Fibroblast of villous mesenchyme (primary cell): ENCODE results near the gene DRC3. TPM values are rescaled to one million over a fixed set of nuclear protein-coding genes. Genes with fewer than 3 reads are reported as not detected.
"Not testable (repeated sequence)": the region's sequence is repeated elsewhere in the genome, so short reads cannot be mapped to it uniquely, and the experiment has no call there.

ENCODE experiments used
- DNase-seq: peaks from one replicate; pipeline ENCODE4 v3.0.0-alpha.2; 2010; ENCODE audit warnings: low read depth
- H3K4me3 ChIP-seq: 2 replicates; pipeline ENCODE4 v1.5.1; 2011; ENCODE audit warnings: low read depth, mild to moderate bottlenecking, low read length
- CTCF ChIP-seq: IDR thresholded peaks from 2 replicates; pipeline ENCODE4 v1.5.1; 2012; ENCODE audit warnings: low read depth, mild to moderate bottlenecking, low read length; ENCODE audit not compliant: insufficient read depth
- total RNA-seq: library from RNA; depleted of rRNA; stranded (reverse); fragments of >200 nt; gene quantifications from 2 replicates; pipeline ENCODE4 v1.2.3, GENCODE V29; 2012

Gene DRC3
- total RNA-seq, 1 donor: under 0.01 TPM

GRCh38 chr17:17989618-17990017, 17.0 kb downstream of the DRC3 start:
- DNase-seq: no peak
- no peak for TF ChIP-seq CTCF
- H3K4me3 ChIP-seq: no peak overlapping the region

DNA sequence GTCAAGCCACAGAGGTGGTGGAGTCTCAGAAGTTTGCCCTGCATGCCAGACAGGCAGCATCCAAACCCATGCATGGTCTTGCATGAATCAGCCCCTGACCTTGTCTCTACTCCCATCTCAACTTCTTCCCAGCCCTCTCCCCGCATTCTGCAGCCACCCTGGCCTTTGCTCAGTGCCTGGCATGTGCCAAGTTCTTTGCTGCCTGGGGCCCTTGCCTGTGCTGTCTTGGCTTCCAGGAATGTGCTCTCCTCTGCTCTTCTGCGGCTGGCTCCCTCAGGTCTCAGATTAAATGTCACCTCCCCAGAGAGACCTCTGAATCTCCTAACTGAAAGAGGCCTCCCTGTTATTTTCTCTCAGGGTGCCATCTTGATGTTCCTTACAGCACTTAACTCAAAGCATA, 17.6 kb downstream of the DRC3 start:
- no peak for DNase-seq
- no peak for TF ChIP-seq CTCF
- no peak overlapping the region for H3K4me3 ChIP-seq

GRCh38 chr17:17993366-17993765, 20.7 kb downstream of the DRC3 start:
- no peak overlapping the region for H3K4me3 ChIP-seq
- no peak for DNase-seq
- TF ChIP-seq CTCF: no peak

DNA sequence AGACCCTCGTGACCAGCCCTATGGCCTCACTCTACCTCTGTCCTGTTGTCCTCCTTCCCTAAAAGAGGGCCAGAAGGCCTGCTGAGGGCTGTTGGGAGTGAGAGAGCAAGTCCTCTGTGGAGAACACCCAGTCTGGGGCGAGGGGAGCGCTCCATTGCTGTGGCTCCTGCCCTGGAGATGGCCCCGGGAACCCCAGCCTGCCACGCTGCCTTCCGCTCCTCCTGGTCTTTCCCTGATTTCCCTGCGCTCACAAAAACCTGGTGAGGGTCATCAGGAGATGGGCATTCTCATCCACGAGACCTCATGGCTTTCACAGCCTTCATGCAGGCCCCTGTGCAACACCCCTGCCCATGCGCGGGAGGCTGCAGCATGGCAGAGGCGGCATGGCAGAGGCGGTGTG, 21.2 kb downstream of the DRC3 start:
- DNase-seq: no peak
- TF ChIP-seq CTCF: no peak

DNA sequence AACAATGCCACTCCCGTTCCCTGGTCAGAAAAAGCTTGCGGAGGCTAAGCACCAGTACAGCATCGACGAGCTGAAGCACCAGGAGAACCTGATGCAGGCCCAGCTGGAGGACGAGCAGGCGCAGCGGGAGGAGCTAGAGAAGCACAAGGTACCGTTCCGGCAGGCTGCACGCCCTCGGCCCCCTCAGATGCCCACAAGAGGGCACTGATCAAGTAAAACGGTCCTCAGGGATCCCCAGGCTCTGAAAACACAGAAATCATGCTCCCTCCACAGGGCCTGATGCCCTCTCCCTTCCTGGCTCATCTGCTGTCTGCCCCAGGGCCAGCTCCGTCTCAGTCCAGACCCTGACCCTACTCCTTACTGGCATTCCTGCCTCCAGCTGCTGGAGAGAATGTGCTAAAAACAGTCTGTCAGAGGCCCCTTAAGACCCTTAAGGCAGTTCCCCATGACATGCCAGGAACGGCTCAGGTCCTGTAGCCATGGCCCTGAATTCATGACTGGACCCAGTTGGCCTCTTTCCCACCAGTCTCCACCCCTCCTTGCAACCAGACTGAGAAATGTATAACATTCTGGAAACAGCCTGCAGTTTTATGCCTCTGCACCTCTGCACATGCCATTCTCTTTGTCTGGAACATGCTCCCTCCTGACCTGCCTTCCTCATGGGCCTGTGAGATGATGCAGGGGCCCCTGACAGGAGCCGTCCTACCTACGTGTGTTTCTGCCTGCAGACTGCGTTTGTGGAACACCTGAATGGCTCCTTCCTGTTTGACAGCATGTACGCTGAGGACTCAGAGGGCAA, 21.8 kb downstream of the DRC3 start:
- H3K4me3 ChIP-seq: no peak overlapping the region
- TF ChIP-seq CTCF: peak; percentile 32
- DNase-seq: peak; percentile 28

More for the DNA sequence above, 21.2 kb downstream of the DRC3 start:
- H3K4me3 ChIP-seq: no peak overlapping the region

DNA sequence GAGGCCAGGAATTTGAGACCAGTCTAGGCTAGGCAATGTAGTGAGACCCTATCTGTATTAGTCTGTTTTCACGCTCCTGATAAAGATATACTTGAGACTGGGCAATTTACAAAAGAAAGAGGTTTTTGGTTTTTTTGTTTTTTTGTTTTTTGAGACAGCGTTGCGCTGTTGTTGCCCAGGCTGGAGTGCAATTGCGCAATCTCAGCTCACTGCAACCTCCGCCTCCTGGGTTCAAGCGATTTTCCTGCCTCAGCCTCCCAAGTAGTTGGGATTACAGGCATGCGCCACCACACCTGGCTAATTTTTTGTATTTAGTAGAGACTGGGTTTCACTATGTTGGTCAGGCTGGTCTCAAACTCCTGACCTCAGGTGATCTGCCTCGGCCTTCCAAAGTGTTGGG, 23.2 kb downstream of the DRC3 start:
- not testable (repeated sequence) for DNase-seq, H3K4me3 ChIP-seq

DNA sequence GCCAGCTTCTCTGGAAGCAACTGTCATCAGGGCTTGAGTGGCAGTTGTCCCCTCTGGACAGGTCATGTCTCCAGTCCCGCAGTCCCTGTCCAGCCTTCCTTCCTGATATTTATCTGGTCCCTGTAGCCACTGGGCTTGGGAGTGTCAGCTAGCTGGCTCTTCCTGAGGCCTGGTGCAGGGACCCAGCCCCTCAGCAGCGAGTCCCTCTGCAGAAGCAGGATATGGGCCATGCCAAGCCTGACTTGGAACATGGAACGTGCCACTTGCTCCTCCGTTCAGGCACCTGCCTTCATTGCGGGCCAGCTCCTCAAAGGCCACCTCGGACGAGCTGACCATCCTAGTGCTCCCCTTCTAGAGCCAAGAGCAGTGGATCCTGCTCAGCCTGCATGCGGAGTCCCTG, 26.3 kb downstream of the DRC3 start:
- H3K4me3 ChIP-seq: no peak overlapping the region
- DNase-seq: no peak
- no peak for TF ChIP-seq CTCF
